NCI-H748 (cell line): Measurements from ENCODE around the gene DUS3L.

Experiments used
- DNase-seq: peaks from one replicate; lab custom pipeline; 2025; ENCODE audit not compliant: unreplicated experiment; lab: John Stamatoyannopoulos, UW

Gene DUS3L

GRCh38 chr19:5790559-5791520, at the start of gene DUS3L:
Gene DUS3L, minus strand, starts transcription at chr19:5791163. Its CDS starts 22 bp downstream, at chr19:5791141.
- peak; percentile 96 for DNase-seq

GRCh38 chr19:5839065-5840017, 48.4 kb upstream of the DUS3L start, which contains the start of gene FUT6:
Gene FUT6, minus strand, starts transcription at chr19:5839702. Its CDS starts 7,135 bp downstream, at chr19:5832567.
- no peak for DNase-seq

GRCh38 chr19:5838353-5839064, 47.5 kb upstream of the DUS3L start:
- no peak for DNase-seq

DNA sequence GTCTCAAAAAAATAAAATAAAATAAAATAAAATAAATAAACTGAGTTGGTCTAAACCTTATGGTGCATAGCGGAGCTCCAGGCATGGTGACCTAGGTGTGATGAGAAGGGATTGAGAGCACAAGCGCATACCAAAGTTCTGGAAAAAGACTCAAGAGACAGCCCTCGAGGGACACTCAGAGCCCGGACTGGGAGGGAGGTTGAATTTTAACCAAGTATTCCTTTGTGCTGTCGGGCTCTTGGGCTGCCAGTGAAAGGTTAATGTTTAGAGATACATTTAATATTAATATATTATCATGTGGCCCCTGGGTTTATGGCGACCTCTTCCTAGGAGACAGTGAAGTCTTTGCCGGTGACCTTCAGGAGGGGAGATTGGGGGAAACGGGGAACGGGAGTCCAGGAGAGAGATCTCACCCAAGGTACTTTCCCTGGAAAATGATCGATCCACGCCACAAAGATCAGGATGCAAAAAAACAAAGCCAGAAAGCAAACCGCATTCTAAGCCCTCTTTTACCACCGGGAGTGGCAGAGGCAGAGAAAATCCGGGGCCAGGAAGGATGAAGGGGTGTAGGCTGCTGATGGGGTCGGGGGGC, 46.9 kb upstream of the DUS3L start:
- DNase-seq = no peak

DNA sequence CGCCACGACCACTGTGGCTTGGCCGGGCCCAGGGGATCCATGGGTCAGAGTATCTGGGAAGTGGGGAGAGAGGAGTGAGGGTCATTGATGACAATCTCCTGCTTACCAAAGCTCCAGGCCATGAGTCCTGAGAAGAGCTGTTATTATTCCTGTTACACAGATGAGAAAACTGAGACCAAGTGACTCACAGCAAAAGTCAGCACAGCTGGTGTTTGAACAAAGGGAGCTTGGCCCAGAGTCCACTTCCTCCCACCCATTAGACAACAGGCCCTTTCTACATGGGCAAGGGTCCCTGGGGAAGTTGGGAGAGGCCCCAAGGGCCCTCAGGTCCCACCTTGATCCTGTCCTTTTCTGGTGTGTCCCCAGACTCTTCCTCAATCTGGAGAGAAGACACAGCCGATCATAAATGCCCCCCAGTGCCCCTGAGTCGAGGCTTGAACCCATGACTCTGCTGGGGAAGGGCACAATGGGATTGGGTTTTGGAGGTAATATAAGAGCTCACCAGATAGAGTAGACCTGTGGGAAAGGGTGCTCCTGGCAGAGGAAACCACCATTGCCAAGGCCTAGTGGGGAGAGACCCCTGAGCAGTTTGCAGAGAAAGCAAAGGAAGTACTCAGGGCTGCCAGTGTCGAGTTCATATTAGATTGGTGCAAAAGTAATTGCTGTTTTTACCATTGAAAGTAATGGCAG, 41.7 kb upstream of the DUS3L start:
- DNase-seq = no peak

DNA sequence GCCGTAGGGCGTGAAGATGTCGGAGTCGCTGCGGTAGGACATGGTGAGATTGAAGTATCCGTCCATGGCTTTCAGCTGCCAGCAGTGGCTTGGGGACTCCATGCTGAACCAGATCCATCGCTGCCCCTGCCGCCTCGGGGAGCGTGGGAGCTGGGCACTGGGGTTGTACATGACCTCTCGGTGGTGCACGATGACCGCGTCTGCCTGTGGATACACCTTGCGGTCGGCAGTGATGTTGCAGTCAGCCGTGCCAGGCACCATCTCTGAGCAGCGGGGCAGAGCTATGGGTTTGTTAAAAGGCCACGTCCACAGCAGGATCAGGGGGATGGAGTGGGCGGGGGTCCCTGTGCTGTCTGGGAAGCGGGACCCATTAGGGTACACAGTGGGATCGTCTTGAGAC, 41.1 kb upstream of the DUS3L start:
- DNase-seq = no peak

DNA sequence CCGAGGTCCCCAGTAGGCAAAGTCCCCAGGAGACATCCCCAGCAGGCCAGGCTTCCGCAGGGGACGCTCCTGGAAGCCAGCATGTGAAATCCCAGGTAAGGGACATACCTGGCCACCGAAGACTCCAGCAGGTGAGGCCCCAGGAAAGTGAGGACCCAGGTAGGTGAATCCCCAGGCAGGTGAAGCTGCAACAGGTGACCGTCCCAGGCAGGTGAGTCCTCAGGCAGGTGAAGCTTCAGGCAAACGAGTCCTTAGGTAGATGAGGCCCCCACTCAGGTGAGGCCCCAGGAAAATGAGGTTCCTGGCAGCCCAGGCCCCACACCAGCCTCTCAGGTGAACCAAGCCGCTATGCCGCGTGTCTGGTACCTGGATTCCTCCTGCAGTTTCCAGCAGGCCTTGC, 40.2 kb upstream of the DUS3L start:
- DNase-seq = no peak

DNA sequence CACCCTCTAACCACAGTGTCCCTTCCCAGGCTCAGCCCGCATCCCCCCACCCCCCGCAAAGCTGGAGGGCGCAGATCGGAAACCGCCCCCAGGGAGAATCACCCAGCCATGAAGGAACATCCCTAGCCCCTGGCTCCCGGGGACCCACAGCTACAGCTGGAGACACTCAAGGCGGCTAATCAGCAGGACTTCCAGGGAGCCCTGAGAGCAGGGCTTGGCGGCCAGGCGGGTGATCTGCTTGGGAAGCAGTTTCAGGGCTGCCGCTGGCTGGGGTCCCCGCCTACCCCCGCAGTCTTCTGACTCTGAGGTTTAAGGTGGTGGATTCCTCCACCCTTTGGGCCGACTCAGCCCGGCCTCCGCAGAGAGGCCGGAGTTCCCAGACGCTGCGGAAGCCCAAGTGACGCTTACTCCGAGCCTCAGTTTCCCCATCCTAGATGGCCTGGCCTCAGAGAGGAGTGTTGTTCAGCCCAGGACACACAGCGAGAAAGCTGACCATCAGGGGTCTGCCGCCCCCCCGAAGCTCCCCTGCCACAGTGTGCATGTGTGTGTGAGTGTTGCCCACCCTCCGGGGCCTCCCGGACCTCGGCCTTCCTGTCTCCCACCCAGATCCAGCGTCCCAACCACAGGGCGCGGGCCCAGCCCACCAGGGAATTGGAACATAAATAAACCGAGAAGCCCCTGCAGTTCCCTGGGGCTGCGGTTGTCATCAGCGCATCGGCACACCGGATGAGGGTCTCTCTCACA, 38.8 kb upstream of the DUS3L start:
- DNase-seq = no peak

DNA sequence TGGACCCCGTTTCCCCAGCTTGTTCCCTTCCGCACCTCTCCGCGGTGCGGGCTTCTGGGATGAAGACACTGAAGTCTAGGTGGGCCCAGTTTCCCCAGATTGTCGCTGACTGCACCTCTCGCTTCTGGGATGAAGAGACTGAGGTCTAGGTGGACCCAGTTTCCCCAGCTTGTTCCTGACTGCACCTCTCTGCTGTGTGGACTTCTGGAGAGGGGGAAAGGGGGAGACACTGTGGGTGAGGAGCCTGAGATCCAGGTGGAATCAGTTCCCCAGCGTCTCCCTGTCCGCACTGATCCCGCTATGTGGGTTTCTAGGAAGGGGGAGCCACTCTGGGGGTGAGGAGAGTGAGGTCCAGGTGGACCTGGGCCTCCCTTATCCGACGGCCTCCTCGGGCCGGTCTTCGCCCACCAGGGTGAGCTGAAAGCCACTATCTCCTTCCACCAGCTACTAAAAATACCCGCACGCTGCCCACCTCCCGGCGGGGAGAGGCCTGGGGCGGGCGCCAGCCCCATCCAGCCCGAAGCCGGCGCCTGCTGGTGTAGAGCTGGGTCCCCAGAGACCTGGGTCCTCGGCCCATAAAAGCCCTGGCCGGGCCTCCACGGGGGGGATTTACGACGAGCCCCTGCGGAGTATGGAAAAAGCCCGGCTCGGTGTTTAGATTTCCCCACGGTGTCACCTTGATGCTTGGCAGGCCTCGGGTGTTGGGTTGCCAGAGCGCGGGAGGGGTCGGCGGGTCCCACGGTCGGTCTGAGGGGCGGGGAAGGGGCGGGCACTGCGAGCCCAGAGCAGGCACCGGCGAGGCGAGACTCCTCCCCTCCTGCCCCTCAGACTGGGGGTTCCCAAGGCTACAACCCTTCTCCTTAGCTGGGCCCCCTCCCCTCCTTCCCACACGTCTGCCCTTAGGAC, 38.0 kb upstream of the DUS3L start:
- DNase-seq = peak; percentile 65

GRCh38 chr19:5827891-5828660, 37.1 kb upstream of the DUS3L start:
- DNase-seq = peak; percentile 91

- DNase-seq = no peak
These were observed 36.5 kb upstream of the DUS3L start for GRCh38 chr19:5827342-5827890.

GRCh38 chr19:5826531-5827341, 35.8 kb upstream of the DUS3L start:
- DNase-seq = peak; percentile 63

- DNase-seq = no peak
These were observed 34.2 kb upstream of the DUS3L start for GRCh38 chr19:5825178-5825577.

DNA sequence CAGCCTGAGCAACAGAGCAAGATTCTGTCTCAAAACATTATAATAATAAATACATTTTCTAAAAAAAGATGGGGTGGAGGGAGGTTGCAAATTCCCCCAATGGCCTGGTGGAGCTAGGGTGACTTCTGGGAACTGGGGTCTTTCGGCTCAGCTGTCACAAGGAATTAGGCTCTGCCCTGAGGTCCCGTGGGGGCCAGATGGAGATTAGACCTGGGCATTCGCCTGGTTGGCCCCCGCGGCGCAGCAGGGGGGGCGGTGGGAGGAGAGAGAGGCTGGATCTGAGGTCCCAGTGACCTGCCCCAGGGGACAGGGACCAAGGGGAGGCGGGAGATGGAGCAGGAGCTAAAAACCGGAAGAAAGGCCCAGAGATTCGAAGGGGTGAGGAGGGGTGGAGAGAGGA, 33.8 kb upstream of the DUS3L start:
- no peak for DNase-seq

DNA sequence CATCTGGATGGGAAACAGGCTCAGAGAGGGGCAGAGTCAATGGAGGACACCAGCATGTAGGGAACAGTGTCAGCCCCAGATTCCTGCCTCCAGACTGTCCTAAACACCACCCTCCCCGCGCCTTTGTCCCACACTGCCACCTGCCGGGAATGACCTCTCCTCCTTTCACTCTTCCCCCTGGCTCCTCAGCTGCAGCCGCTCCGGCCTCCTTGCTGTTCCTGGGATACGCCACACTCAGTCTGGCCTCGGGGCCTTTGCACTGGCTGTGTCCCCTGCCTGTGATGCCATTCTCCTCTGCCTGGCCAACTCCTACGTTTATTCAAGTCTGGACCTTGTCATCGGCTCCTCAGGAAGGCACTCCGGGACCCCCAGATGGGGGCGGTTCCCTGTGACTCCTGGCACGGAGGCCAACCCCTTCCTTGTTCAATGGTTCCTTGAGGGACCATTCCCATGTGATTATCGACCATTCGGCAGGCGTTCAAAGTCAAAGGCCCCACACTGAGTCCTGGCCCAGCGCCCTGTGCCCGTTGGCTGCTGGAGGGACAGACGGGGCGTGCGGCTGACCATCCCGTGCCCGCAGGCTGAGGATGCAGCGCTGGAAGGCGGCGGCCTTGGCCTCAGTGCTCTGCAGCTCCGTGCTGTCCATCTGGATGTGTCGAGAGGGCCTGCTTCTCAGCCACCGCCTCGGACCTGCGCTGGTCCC, 32.8 kb upstream of the DUS3L start:
- no peak for DNase-seq
